NCI-H526 treated with DMSO at 0.1 percent for 48 hours (cell line): Measurements from ENCODE around the gene ACOT4.
A peak's percentile ranks its signal among the peaks of the same experiment; 100 is the strongest.
"Not testable (repeated sequence)": the region's sequence is repeated elsewhere in the genome, so short reads cannot be mapped to it uniquely, and the experiment has no call there.

Source experiments
- DNase-seq: peaks from one replicate; lab custom pipeline; 2025; lab: John Stamatoyannopoulos, UW

Gene ACOT4

GRCh38 chr14:73577214-73577613 lies 14.5 kb upstream of the ACOT4 start:
- DNase-seq = not testable (repeated sequence)

GRCh38 chr14:73582102-73582979 lies 9.3 kb upstream of the ACOT4 start:
- DNase-seq = not testable (repeated sequence)

- DNase-seq = no peak
These were observed 3.0 kb upstream of the ACOT4 start for GRCh38 chr14:73588695-73589094.

- no peak for DNase-seq
These were observed 2.6 kb upstream of the ACOT4 start for GRCh38 chr14:73589116-73589515.

GRCh38 chr14:73590673-73591004 lies 1.0 kb upstream of the ACOT4 start:
- not testable (repeated sequence) for DNase-seq

GRCh38 chr14:73594491-73594890 lies 2.8 kb downstream of the ACOT4 start:
- no peak for DNase-seq

GRCh38 chr14:73599499-73599898 lies 7.8 kb downstream of the ACOT4 start:
- DNase-seq = no peak

GRCh38 chr14:73602994-73603393 lies 11.3 kb downstream of the ACOT4 start:
- no peak for DNase-seq

- no peak for DNase-seq
These were observed 14.6 kb downstream of the ACOT4 start for GRCh38 chr14:73606271-73606670.

GRCh38 chr14:73607241-73607640 lies 15.6 kb downstream of the ACOT4 start:
- no peak for DNase-seq

- no peak for DNase-seq
These were observed 19.0 kb downstream of the ACOT4 start for GRCh38 chr14:73610687-73611086.

- peak; percentile 72 for DNase-seq
These were observed 20.8 kb downstream of the ACOT4 start, which contains the start of gene ACOT6 for GRCh38 chr14:73612339-73613045. Gene ACOT6, plus strand, starts transcription at chr14:73612517. Its CDS starts 55 bp downstream, at chr14:73612572.

- peak; percentile 33 for DNase-seq
These were observed 21.3 kb downstream of the ACOT4 start for GRCh38 chr14:73613046-73613383.

- no peak for DNase-seq
These were observed 21.8 kb downstream of the ACOT4 start for GRCh38 chr14:73613419-73613963.

- DNase-seq = no peak
These were observed 25.2 kb downstream of the ACOT4 start for GRCh38 chr14:73616831-73617230.

- no peak for DNase-seq
These were observed 27.9 kb downstream of the ACOT4 start for GRCh38 chr14:73619524-73619923.

GRCh38 chr14:73620268-73620667 lies 28.6 kb downstream of the ACOT4 start:
- no peak for DNase-seq

- no peak for DNase-seq
These were observed 31.9 kb downstream of the ACOT4 start for GRCh38 chr14:73623504-73624054.

GRCh38 chr14:73625706-73626105 lies 34.0 kb downstream of the ACOT4 start:
- DNase-seq = no peak

GRCh38 chr14:73627151-73627558 lies 35.5 kb downstream of the ACOT4 start:
- DNase-seq = no peak

- no peak for DNase-seq
These were observed 38.5 kb downstream of the ACOT4 start for GRCh38 chr14:73630009-73630780.
